Activated naive CD4-positive, alpha-beta T cell treated with anti-CD3 and anti-CD28 coated beads, Interleukin-2, amount 50 U/mL, for 16 hours (primary cell): Measurements from ENCODE around the gene DOC2A.
A peak's percentile ranks its signal among the peaks of the same experiment; 100 is the strongest.
"Not testable (repeated sequence)": the region's sequence is repeated elsewhere in the genome, so short reads cannot be mapped to it uniquely, and the experiment has no call there.

Experiments
- DNase-seq: peaks from one replicate; pipeline ENCODE4 v3.0.0-alpha.2; 2020

The DOC2A gene

DNA sequence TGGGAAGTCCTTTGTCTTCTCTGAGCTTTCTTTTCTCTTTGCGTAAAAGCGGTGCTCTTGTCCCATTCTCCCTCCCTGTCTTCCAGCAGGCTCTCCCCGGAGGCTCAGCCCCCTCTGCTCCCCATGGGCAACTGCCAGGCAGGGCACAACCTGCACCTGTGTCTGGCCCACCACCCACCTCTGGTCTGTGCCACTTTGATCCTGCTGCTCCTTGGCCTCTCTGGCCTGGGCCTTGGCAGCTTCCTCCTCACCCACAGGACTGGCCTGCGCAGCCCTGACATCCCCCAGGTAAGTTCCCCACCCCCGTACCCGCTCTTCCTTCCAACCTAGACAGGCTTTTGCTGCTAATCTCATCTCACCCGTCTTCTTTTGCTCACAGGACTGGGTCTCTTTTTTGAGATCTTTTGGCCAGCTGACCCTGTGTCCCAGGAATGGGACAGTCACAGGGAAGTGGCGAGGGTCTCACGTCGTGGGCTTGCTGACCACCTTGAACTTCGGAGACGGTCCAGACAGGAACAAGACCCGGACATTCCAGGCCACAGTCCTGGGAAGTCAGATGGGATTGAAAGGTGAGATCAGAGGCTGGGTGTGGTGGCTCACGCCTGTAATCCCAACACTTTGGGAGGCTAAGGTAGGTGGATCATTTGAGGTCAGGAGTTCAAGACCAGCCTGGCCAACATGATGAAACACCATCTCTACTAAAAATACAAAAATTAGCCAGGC is 47.6 kb downstream of the DOC2A start:
- no peak for DNase-seq

DNA sequence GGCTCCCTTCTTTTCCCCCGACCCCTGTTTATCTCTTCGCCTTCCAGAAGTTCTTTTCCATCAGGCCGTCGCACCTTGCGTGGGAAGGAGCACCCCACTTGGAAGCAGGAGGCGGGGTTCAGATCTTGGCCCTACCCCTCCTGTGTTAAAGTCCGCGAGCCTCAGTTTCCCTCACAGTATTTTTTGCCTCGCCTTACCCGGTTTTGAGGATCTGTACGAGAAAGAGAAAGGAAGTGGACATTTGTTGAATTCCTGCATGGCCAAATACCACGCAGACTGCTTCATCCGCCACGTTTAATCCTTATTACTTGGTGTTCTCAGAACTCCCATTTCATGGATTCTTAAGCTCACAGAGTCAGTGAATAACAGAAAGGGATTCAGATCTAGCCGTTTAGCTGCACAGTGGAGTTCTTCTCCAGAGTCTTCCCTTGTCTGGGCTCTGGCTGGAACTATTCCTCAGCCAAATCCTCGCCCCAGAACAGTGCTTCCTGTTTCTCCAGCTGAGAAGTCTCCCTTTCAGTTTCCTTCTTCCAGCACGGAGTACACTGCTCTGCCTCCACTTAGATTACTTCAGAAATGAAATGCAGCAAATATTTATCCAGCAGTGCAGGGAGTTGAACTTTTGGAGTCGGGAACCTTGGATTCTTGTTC is 48.4 kb downstream of the DOC2A start:
- DNase-seq: no peak

DNA sequence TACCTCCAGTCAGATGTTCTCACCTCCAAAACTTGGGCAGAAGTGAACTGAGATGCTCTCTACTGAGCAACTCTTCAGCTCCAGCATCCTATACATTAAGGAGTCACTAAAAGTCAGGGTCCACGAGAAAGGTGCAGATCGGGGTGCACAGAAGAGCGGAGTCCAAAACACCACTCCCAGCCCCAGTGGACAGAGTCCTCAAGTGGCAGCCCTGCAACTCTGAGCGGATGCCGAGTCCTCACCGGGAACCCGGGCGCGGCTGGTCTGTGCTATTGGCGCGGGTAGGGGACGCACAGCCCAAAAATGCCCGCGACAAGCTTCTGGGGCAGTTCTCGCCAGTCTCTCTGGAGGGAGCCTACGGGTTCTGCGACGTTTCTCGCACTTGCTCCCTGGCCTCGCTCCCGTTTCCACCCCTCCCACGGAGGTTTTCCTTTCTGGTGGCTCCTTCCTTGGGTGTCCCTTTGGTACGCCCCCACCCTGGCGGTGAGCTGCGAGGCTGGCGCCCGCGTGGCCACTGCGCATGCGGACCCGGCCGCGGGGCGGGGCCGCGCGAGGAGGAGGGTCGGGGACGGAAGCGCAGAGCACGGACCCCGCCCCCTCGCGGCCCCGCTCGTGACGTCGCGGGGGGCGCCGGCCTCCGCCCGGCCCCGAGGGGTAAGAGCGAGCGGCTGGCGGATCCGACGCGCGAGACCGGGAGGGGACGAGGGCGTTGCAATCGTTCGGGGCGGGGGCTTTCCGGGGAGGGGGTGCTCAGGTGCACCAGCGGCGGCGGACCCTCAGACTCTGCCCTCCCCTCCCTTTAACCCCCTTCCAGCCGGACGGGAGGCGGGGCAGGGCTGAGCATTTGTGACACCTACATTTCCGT is 49.1 kb downstream of the DOC2A start, which contains the start of gene TMEM219:
TMEM219 (plus strand) TSS at position 601 of the 865 bp plus-strand sequence. CDS start 1,065 bp downstream, outside the sequence.
- peak; percentile 94 for DNase-seq

DNA sequence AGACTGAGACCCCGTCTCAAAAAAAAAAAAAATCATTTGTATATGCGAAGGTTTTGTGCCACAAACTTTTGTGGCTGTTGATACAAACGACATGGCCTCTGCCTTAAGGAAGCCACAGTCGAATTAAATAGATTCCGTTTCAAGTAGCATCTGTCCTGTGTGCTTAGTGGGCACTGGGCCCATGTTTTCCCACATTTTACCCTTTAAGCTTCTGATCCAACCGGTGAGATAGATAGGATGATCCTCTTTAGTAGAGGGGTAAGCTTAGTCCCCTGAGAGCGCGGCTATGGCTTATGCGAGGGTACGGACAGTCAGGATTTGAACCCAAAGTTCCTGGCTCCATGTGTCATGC is 49.7 kb downstream of the DOC2A start:
- DNase-seq: no peak

DNA sequence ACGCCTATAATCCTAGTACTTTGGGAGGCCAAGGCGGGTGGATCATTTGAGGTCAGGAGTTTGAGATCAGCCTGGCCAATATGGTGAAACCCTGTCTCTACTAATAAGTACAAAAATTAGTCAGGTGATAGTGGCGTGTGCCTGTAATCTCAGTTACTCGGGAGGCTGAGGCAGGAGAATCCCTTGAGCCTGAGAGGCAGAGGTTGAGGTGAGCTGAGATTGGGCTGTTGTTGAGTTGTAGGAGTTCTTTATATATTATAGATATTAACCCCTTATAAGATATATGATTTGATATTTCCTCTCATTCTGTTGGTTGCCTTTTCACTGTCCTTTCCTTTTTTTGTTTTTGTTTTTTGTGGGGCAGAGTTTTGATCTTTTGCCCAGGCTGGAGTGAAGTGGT is 51.0 kb downstream of the DOC2A start:
- DNase-seq: not testable (repeated sequence)

DNA sequence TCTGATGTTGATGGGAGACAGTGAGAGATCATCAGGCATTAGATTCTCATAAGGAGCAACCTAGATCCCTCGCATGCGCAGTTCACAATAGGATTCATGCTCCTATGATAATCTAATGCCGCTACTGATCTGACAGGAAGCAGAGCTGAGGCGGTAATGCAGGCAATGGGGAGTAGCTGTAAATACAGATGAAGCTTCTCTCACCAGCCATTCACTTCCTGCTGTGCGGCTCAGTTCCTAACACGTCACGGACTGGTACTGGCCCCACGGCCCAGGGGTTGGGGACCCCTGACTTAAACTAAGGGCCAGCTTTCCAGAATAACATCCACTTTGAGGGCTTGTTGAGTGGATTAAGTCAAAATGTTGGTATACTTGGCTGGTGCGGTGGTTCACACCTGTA is 51.5 kb downstream of the DOC2A start:
- DNase-seq: no peak

DNA sequence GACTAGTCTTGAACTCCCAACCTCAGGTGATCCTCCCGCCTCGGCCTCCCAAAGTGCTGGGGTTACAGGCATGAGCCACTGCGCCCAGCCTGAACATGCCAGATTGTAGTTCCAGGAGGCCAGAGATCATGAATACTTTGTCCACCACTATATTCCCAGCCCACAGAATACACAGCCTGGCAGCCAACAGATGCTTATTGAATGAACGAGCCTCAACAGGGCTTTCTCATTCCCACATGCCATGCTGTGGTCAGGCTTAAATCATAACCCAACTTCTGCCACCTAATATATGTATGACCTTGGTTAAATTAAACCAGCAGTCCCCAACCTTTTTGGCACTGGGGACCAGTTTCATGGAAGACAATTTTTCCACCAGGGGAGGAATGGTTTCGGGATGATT is 52.1 kb downstream of the DOC2A start:
- no peak for DNase-seq
